ENCODE measurements around the gene SLX1A.
"Not testable (repeated sequence)": the region's sequence is repeated elsewhere in the genome, so short reads cannot be mapped to it uniquely, and the experiment has no call there.

DNA sequence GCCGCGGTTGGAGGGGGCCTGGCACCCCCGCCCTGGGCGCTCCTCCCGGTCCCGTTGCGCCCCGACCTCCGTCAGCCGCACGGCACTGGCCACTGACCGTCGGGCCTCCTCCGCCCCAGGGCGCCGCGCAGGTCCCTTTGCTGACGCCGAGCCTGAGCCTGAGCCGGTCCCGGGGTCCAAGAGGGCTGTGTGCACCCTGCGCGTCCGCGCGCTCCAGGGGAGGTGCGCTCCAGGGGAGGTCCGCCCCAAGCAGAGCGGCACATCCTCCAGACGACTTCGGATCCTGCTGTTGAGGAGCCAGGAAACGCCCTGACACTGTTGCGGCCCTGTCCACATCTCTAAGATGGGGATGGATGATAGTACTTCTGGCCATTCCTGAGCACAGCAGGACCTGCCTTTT is 12.6 kb downstream of the SLX1A start:
- TF ChIP-seq, protein P1, sequence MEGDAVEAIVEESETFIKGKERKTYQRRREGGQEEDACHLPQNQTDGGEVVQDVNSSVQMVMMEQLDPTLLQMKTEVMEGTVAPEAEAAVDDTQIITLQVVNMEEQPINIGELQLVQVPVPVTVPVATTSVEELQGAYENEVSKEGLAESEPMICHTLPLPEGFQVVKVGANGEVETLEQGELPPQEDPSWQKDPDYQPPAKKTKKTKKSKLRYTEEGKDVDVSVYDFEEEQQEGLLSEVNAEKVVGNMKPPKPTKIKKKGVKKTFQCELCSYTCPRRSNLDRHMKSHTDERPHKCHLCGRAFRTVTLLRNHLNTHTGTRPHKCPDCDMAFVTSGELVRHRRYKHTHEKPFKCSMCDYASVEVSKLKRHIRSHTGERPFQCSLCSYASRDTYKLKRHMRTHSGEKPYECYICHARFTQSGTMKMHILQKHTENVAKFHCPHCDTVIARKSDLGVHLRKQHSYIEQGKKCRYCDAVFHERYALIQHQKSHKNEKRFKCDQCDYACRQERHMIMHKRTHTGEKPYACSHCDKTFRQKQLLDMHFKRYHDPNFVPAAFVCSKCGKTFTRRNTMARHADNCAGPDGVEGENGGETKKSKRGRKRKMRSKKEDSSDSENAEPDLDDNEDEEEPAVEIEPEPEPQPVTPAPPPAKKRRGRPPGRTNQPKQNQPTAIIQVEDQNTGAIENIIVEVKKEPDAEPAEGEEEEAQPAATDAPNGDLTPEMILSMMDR (conservative IDR thresholded peaks at IDR 0.05; ENCODE audit: low read length) = not testable (repeated sequence)
- not testable (repeated sequence) for TF ChIP-seq EZH2phosphoT487 (IDR thresholded peaks at IDR 0.05; ENCODE audit: borderline replicate concordance)

All from Loucy (cell line).